Glutamatergic neuron (in vitro differentiated cells): ENCODE measurements around the gene CTU1. TPM values are rescaled to one million over a fixed set of nuclear protein-coding genes. Genes with fewer than 3 reads are reported as not detected.

ENCODE experiments used
- DNase-seq: peaks from one replicate; pipeline ENCODE4 v3.0.0; 2022
- H3K27ac Mint-ChIP-seq: one replicate; pipeline ENCODE4 v1.8.0; 2020; ENCODE audit warnings: mild to moderate bottlenecking, mixed read lengths, inconsistent platforms; ENCODE audit not compliant: unreplicated experiment
- H3K27me3 Mint-ChIP-seq: one replicate; pipeline ENCODE4 v1.8.0; 2020; ENCODE audit warnings: mild to moderate bottlenecking, moderate library complexity, mixed read lengths, inconsistent platforms; ENCODE audit not compliant: unreplicated experiment
- H3K36me3 Mint-ChIP-seq: one replicate; pipeline ENCODE4 v1.8.0; 2020; ENCODE audit warnings: mild to moderate bottlenecking, mixed read lengths, inconsistent platforms; ENCODE audit not compliant: unreplicated experiment
- H3K4me1 Mint-ChIP-seq: one replicate; pipeline ENCODE4 v1.8.0; 2020; ENCODE audit warnings: mild to moderate bottlenecking, low read depth, mixed read lengths, inconsistent platforms; ENCODE audit not compliant: unreplicated experiment
- H3K4me3 Mint-ChIP-seq: one replicate; pipeline ENCODE4 v1.8.0; 2020; ENCODE audit warnings: mild to moderate bottlenecking, mixed read lengths, inconsistent platforms; ENCODE audit not compliant: unreplicated experiment
- H3K9me3 Mint-ChIP-seq: one replicate; pipeline ENCODE4 v1.8.0; 2020; ENCODE audit warnings: mild to moderate bottlenecking, moderate library complexity, mixed read lengths, inconsistent platforms; ENCODE audit not compliant: unreplicated experiment
- CTCF ChIP-seq: fragments of 200-600 bp; sonication (generic); IDR thresholded peaks from one replicate; pipeline ENCODE4 v1.5.0; 2021; ENCODE audit not compliant: partially characterized antibody, unreplicated experiment
- total RNA-seq: library from RNA; stranded (reverse); fragmentation: NEBNext Ultra II Directional; extraction: Animal tissue kit (Norgen Biotek cat#: 25700); gene quantifications from one replicate; pipeline ENCODE4 v1.2.1, GENCODE V29; 2021; ENCODE audit not compliant: unreplicated experiment

CTU1 gene
- total RNA-seq, 1 donor from 2014 or later = 8.0 TPM

- no peak for DNase-seq
- H3K9me3 Mint-ChIP-seq = peaks cover 6% of the 10 kb centered on the region
- TF ChIP-seq CTCF = no peak
- H3K27ac Mint-ChIP-seq = no peak overlapping the region
- peaks cover 5% of the 10 kb centered on the region for H3K27me3 Mint-ChIP-seq
- no peak overlapping the region for H3K4me3 Mint-ChIP-seq
- no peaks in the 10 kb centered on the region for H3K4me1 Mint-ChIP-seq
- H3K36me3 Mint-ChIP-seq = no peaks in the 10 kb centered on the region
These were observed 17.1 kb downstream of the CTU1 start for GRCh38 chr19:51091126-51091525.

- Mint-ChIP-seq H3K9me3 (peaks cover 6% of the 10 kb centered on the region), H3K4me1 (no peaks in the 10 kb centered on the region), H3K27ac (no peak overlapping the region), H3K36me3 (no peaks in the 10 kb centered on the region), H3K27me3 (peaks cover 5% of the 10 kb centered on the region), H3K4me3 (no peak overlapping the region)
- DNase-seq = no peak
- TF ChIP-seq CTCF = no peak
These were observed 17.7 kb downstream of the CTU1 start for GRCh38 chr19:51090471-51090870.

- peaks cover 5% of the 10 kb centered on the region for H3K27me3 Mint-ChIP-seq
- H3K9me3 Mint-ChIP-seq = peaks cover 6% of the 10 kb centered on the region
- no peak for TF ChIP-seq CTCF
- no peak overlapping the region for H3K4me3 Mint-ChIP-seq
- no peaks in the 10 kb centered on the region for H3K36me3 Mint-ChIP-seq
- H3K4me1 Mint-ChIP-seq = no peaks in the 10 kb centered on the region
- DNase-seq = no peak
- no peak overlapping the region for H3K27ac Mint-ChIP-seq
These were observed 18.4 kb downstream of the CTU1 start for GRCh38 chr19:51089786-51090185.

- no peak for TF ChIP-seq CTCF
These were observed 21.9 kb downstream of the CTU1 start for GRCh38 chr19:51086153-51086850.

GRCh38 chr19:51084505-51084904 is 23.7 kb downstream of the CTU1 start:
- Mint-ChIP-seq H3K36me3 (peaks cover 6% of the 10 kb centered on the region), H3K4me1 (no peaks in the 10 kb centered on the region), H3K27me3 (peaks cover 4% of the 10 kb centered on the region), H3K27ac (no peak overlapping the region), H3K9me3 (peaks cover 5% of the 10 kb centered on the region), H3K4me3 (no peak overlapping the region)
- no peak for DNase-seq
- TF ChIP-seq CTCF = no peak

More at GRCh38 chr19:51086153-51086850, 21.9 kb downstream of the CTU1 start:
- Mint-ChIP-seq H3K36me3 (peaks cover 6% of the 10 kb centered on the region), H3K4me1 (no peaks in the 10 kb centered on the region), H3K4me3 (no peak overlapping the region), H3K27ac (no peak overlapping the region), H3K27me3 (peaks cover 4% of the 10 kb centered on the region), H3K9me3 (peaks cover 8% of the 10 kb centered on the region)
- no peak for DNase-seq
